Measurements from ENCODE around the gene KIF15.

The KIF15 gene

GRCh38 chr3:44887101-44887500 is 125.5 kb downstream of the KIF15 start:
- H3K27me3 ChIP-seq (ENCODE audit: control insufficient read depth, low read length) = peaks cover 3% of the 10 kb centered on the region; the same call in 1 of the 2 replicates
- H3K4me3 ChIP-seq (ENCODE audit: low read length) = no peak overlapping the region
- no peaks in the 10 kb centered on the region for H3F3A ChIP-seq (ENCODE audit: control insufficient read depth, insufficient read depth)
- H3K27ac ChIP-seq (ENCODE audit: low read depth, low read length) = no peak overlapping the region
- H3K9me3 ChIP-seq (ENCODE audit: control insufficient read depth, insufficient read depth, low read length) = no peaks in the 10 kb centered on the region
- H3K4me2 ChIP-seq (ENCODE audit: low read length) = no peak overlapping the region
- TF ChIP-seq CTCF (IDR thresholded peaks at IDR 0.05; ENCODE audit: low read depth, low read length, poor library complexity, severe bottlenecking) (no peak), EZH2phosphoT487 (IDR thresholded peaks at IDR 0.05; ENCODE audit: borderline replicate concordance, low read length) (no peak)
- H3K36me3 ChIP-seq (ENCODE audit: control insufficient read depth, low read length) = no peaks in the 10 kb centered on the region
- no peaks in the 10 kb centered on the region for H3K79me2 ChIP-seq (ENCODE audit: control insufficient read depth, low read length)
- H4K20me1 ChIP-seq (ENCODE audit: control insufficient read depth, insufficient read depth, low read depth, low read length) = no peaks in the 10 kb centered on the region
- H3K9me2 ChIP-seq (replicated peaks; ENCODE audit: control insufficient read depth, low read length) = no peaks in the 10 kb centered on the region
- H3K4me1 ChIP-seq (ENCODE audit: control insufficient read depth, low read length) = no peaks in the 10 kb centered on the region

- Histone ChIP-seq H3K79me2 (ENCODE audit: control insufficient read depth, low read length) (no peaks in the 10 kb centered on the region), H3K9me3 (ENCODE audit: control insufficient read depth, insufficient read depth, low read length) (no peaks in the 10 kb centered on the region), H3K9me2 (replicated peaks; ENCODE audit: control insufficient read depth, low read length) (no peaks in the 10 kb centered on the region), H3K4me1 (ENCODE audit: control insufficient read depth, low read length) (no peaks in the 10 kb centered on the region), H3K4me3 (ENCODE audit: low read length) (no peak overlapping the region), H4K20me1 (ENCODE audit: control insufficient read depth, insufficient read depth, low read depth, low read length) (no peaks in the 10 kb centered on the region), H3F3A (ENCODE audit: control insufficient read depth, insufficient read depth) (no peaks in the 10 kb centered on the region), H3K27ac (ENCODE audit: low read depth, low read length) (no peak overlapping the region), H3K4me2 (ENCODE audit: low read length) (no peak overlapping the region), H3K36me3 (ENCODE audit: control insufficient read depth, low read length) (no peaks in the 10 kb centered on the region), H3K27me3 (ENCODE audit: control insufficient read depth, low read length) (peaks cover 1% of the 10 kb centered on the region; the same call in 1 of the 2 replicates)
- no peak for TF ChIP-seq EZH2phosphoT487 (IDR thresholded peaks at IDR 0.05; ENCODE audit: borderline replicate concordance, low read length)
- no peak for TF ChIP-seq CTCF (IDR thresholded peaks at IDR 0.05; ENCODE audit: low read depth, low read length, poor library complexity, severe bottlenecking)
Observed at GRCh38 chr3:44890258-44890657, 128.7 kb downstream of the KIF15 start.

- no peaks in the 10 kb centered on the region for H3K79me2 ChIP-seq (ENCODE audit: control insufficient read depth, low read length)
- no peaks in the 10 kb centered on the region for H3K9me3 ChIP-seq (ENCODE audit: control insufficient read depth, insufficient read depth, low read length)
- H3F3A ChIP-seq (ENCODE audit: control insufficient read depth, insufficient read depth) = no peaks in the 10 kb centered on the region
- H3K27me3 ChIP-seq (ENCODE audit: control insufficient read depth, low read length) = no peaks in the 10 kb centered on the region
- H3K9me2 ChIP-seq (replicated peaks; ENCODE audit: control insufficient read depth, low read length) = no peaks in the 10 kb centered on the region
- H4K20me1 ChIP-seq (ENCODE audit: control insufficient read depth, insufficient read depth, low read depth, low read length) = no peaks in the 10 kb centered on the region
- no peak overlapping the region for H3K27ac ChIP-seq (ENCODE audit: low read depth, low read length)
- TF ChIP-seq EZH2phosphoT487 (IDR thresholded peaks at IDR 0.05; ENCODE audit: borderline replicate concordance, low read length) (no peak), CTCF (IDR thresholded peaks at IDR 0.05; ENCODE audit: low read depth, low read length, poor library complexity, severe bottlenecking) (no peak)
- H3K4me3 ChIP-seq (ENCODE audit: low read length) = no peak overlapping the region
- no peaks in the 10 kb centered on the region for H3K4me1 ChIP-seq (ENCODE audit: control insufficient read depth, low read length)
- H3K36me3 ChIP-seq (ENCODE audit: control insufficient read depth, low read length) = no peaks in the 10 kb centered on the region
- H3K4me2 ChIP-seq (ENCODE audit: low read length) = no peak overlapping the region
Observed at GRCh38 chr3:44890852-44891251, 129.3 kb downstream of the KIF15 start.
